IMR-90 (cell line): Measurements from ENCODE around the gene RALGAPA1.
A peak's percentile ranks its signal among the peaks of the same experiment; 100 is the strongest.

ENCODE experiments used
- MAFK ChIP-seq: IDR thresholded peaks from 2 replicates; pipeline ENCODE4 v1.6.1; 2012; ENCODE audit warnings: low read depth, low read length, improper control_type of control experiment
- POLR2A ChIP-seq: IDR thresholded peaks from 2 replicates; pipeline ENCODE4 v1.6.1; 2012; ENCODE audit warnings: mild to moderate bottlenecking, low read depth, low read length
- TF ChIP-seq, protein P1 (sequence below): conservative IDR thresholded peaks from 2 replicates; pipeline ENCODE4 v1.5.1; 2012; ENCODE audit warnings: mild to moderate bottlenecking, low read depth, low read length, improper control_type of control experiment
- TF ChIP-seq, protein P2 (sequence below): fragments of 150-350 bp; IDR thresholded peaks from 2 replicates; pipeline ENCODE4 v1.6.1; 2017; ENCODE audit warnings: mild to moderate bottlenecking, antibody characterized with exemption, low read length, low read depth

DNA sequence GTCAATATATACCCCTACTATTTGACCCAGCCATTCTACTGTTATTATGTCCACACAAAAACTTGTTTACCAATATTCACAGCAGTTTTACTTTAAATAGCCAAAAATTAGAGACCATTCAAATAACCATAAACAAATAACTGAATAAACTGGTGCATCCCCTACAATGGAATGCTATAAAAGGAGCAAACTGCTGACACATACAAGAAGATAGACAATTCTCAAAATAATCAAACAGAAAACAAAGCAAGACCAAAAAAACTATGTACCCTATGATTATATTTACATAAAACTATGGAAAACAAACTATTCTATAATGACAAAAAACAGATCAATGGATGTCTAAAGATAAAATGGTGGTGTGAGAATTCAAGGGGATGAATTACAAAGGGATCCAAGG is 54.4 kb downstream of the RALGAPA1 start:
- TF ChIP-seq POLR2A, result no peak
- TF ChIP-seq, protein P1, sequence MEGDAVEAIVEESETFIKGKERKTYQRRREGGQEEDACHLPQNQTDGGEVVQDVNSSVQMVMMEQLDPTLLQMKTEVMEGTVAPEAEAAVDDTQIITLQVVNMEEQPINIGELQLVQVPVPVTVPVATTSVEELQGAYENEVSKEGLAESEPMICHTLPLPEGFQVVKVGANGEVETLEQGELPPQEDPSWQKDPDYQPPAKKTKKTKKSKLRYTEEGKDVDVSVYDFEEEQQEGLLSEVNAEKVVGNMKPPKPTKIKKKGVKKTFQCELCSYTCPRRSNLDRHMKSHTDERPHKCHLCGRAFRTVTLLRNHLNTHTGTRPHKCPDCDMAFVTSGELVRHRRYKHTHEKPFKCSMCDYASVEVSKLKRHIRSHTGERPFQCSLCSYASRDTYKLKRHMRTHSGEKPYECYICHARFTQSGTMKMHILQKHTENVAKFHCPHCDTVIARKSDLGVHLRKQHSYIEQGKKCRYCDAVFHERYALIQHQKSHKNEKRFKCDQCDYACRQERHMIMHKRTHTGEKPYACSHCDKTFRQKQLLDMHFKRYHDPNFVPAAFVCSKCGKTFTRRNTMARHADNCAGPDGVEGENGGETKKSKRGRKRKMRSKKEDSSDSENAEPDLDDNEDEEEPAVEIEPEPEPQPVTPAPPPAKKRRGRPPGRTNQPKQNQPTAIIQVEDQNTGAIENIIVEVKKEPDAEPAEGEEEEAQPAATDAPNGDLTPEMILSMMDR, result no peak
- TF ChIP-seq MAFK, result peak; percentile 40; the same call in 1 of the 2 replicates
- TF ChIP-seq, protein P2, sequence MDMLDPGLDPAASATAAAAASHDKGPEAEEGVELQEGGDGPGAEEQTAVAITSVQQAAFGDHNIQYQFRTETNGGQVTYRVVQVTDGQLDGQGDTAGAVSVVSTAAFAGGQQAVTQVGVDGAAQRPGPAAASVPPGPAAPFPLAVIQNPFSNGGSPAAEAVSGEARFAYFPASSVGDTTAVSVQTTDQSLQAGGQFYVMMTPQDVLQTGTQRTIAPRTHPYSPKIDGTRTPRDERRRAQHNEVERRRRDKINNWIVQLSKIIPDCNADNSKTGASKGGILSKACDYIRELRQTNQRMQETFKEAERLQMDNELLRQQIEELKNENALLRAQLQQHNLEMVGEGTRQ, result no peak
